KBM-7 (cell line): ENCODE measurements around the gene LDLRAD4.

Experiments
- DNase-seq: peaks from one replicate; pipeline ENCODE4 v3.0.0-alpha.2; 2015
- in situ Hi-C: fragments of 300-500 bp; cut with MboI; formaldehyde crosslinking; loops from 2 replicates; pipeline ENCODE4 v1.14.3; 2020; ENCODE audit warnings: low sequenced_read_pairs, low pct_unique_long_range_greater_than_20kb, mixed read lengths

Gene LDLRAD4

GRCh38 chr18:13353084-13353823 is 134.7 kb downstream of the LDLRAD4 start:
- peak; percentile 90 for DNase-seq
- in situ Hi-C loops: no loop called here

DNA sequence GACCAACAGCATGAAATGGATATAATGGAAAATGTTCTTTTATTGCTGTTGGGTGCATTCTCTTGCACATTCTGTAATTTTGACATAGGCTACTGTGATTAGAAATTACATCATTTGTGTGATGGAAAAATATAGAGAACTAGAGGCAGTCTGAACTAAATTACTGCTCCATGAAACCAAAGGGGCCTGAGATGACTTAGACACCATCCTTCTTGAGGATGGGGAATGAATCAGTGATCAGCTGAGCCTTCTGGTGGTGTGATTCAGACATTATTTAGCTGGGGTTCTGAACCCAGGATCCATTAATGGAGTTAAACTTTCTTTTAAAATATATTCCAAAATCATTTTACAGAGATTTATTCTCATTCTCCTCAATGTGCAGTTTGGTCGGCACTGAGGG is 135.8 kb downstream of the LDLRAD4 start:
- DNase-seq: no peak
- in situ Hi-C loops: no loop called here

DNA sequence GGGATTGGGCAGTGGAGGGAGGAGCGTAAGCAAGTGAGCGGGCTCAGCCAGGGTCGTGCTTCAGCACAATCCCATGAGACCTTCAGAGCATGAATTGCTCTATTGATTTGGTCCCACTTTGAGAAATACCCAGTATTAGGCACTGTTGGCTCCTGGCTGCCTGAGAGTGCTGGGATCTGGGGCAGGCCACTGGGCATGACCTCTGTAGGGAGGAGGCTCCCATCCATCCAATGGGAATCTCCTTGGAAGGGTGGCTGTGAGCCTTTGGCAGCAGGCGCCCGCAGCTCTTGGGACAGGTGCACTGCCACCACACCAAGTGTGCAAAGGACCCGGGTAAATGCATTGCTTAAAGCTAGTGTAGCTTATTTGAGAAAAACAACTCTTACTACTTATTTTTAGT is 137.5 kb downstream of the LDLRAD4 start:
- no peak for DNase-seq
- in situ Hi-C loops: no loop called here

- in situ Hi-C loops: no loop called here
Observed at GRCh38 chr18:13357289-13357688, 138.7 kb downstream of the LDLRAD4 start.

DNA sequence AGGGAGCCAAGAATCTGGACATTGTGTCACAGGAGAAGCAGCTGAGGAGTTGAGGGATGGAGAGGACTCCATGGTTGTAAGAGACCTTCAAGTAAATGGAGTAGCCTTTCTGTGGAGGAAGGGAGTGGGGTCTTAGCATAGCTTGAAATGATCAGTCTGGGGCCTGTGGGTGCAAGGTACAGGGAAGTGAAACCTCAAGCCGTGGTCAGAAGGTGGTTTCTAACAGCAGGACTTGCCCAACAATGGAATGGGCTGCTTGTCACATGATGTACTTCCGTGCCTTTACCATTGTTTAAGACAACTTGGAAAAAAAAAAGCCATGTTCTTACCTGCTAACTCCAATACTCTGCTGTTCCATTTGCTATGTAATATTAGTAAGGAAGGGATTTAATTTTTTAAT is 140.7 kb downstream of the LDLRAD4 start:
- in situ Hi-C loops: no loop called here
- no peak for DNase-seq

More at GRCh38 chr18:13357289-13357688, 138.7 kb downstream of the LDLRAD4 start:
- DNase-seq: no peak

DNA sequence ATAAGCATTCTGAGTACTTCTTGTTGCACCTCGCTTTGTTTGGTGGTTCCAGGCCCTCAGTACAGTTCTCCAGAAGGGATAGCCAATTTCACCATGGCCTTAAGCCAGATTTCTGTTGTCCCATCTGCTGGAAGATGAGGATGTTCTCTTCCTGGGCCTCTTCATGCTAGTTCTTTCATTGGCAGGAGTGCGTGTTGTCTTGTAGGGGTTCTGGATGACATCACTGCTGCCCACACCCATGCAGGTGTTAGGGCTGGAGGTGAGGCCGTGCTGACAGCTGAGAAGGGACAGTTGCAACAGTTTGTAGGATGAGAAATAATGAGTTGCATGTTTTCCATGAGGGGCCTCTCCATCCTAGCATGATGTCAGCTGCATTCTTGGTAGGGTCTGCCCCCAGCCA is 142.9 kb downstream of the LDLRAD4 start:
- in situ Hi-C loops: no loop called here
- no peak for DNase-seq

DNA sequence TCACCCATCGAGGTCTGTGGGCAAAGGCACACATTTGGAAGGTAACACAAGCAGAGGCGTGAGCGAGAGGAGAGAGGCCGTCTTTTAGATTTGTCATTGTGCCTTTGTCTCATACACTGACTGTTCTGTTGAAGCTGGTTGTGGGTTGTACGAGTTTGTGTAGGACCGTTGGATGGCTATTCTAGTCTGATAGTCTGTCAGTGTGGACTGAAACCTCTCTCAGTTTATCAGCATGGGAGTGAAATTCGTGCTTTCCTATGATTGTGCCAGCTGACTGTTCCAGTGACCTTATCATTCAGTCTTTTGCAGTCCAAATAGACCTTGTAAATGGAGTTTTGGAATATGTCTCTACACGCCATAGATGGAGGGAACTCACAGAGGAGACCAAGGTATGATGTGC is 143.5 kb downstream of the LDLRAD4 start:
- no peak for DNase-seq

DNA sequence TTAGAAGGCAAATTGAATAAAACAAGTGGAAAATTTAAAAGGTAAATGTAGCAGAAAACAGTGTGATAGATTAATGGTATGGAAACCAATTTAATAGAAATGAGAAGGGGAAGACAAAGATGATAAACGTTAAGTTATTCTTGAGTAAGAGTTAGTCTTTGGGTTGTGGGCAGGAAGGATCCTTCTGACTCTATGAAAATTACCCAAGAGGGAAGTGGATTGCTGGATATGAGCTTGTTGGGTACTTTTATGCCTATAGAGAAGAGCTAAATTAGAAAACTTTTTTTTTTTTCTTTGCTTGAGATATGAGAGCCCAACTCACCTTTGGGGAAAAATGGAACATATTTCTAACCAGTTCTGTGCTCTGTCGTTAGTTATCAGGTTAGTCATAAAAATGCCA is 144.0 kb downstream of the LDLRAD4 start:
- in situ Hi-C loops: no loop called here
- DNase-seq: no peak

More for the DNA sequence above, 143.5 kb downstream of the LDLRAD4 start:
- in situ Hi-C loops: no loop called here

GRCh38 chr18:13363359-13363758 is 144.8 kb downstream of the LDLRAD4 start:
- in situ Hi-C loops: no loop called here
- DNase-seq: no peak

- in situ Hi-C loops: no loop called here
- DNase-seq: no peak
Observed at GRCh38 chr18:13364721-13365205, 146.2 kb downstream of the LDLRAD4 start.

DNA sequence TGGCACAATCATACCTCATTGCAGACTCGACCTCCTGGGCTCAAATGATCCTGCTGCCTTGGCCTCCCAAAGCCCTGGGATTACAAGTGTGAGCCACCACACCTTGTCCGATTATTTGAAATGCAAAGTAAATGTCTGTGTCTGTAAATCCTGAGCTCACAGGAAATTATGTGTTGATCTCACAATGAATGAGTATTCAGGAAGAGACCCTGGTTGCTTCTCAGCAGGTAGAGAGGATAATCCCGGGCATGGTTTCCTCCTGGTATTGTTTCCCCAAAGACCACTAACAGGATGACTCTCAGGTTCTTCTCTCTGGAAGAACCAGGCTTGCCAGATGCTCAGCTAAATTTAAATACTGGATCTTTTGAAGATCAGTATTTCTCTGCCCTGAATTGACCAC is 147.6 kb downstream of the LDLRAD4 start:
- no peak for DNase-seq
- in situ Hi-C loops: no loop called here

- in situ Hi-C loops: no loop called here
- DNase-seq: no peak
Observed at GRCh38 chr18:13366541-13366940, 148.0 kb downstream of the LDLRAD4 start.

DNA sequence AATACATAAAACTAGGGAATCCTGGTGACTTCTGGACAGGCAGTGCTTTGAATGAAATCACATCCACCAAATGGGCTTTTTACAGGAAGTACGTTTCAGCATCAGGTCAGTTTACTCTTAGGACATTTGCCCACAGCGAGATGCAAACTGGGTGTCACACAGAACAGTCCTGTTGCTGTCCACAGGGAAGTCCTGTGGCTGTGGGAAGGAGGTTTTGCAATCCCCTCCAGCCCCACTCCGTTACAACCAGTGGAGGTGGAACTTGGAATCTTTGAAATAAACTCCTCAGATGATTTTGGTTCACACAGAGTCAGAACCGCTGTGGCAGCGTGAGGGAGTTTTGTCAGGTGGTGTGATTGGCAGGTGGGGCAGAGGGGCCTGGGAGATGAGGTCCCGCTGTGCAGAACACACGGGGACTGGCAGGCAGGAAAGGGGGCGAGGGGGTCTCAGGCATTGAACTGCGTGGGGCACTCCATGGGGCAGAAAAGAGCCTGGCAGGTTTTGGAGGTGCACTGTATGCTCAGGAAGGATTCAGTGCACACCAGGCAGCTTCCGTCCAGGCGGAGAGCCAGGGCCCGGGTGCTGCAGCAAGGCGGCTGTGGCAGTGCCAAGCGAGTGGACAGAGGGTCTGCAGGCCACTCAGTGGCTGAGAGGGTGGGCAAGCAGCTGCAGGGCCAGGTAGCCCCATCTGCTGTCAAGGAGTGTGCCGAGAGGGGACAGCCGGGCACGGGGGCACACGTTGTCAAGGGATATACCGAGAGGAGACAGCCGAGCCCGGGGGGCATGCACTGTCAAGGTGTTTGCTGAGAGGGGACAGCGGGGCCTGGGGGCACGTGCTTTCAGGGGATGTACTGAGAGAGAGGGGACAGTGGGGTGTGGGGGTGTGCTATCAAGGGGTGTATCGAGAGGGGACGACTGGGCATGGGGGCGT is 148.7 kb downstream of the LDLRAD4 start:
- no peak for DNase-seq
- in situ Hi-C loops: no loop called here

- in situ Hi-C loops: no loop called here
Observed at GRCh38 chr18:13368080-13368813, 149.7 kb downstream of the LDLRAD4 start.

GRCh38 chr18:13369353-13369752 is 150.8 kb downstream of the LDLRAD4 start:
- no peak for DNase-seq
- in situ Hi-C loops: no loop called here

More at GRCh38 chr18:13368080-13368813, 149.7 kb downstream of the LDLRAD4 start:
- no peak for DNase-seq

DNA sequence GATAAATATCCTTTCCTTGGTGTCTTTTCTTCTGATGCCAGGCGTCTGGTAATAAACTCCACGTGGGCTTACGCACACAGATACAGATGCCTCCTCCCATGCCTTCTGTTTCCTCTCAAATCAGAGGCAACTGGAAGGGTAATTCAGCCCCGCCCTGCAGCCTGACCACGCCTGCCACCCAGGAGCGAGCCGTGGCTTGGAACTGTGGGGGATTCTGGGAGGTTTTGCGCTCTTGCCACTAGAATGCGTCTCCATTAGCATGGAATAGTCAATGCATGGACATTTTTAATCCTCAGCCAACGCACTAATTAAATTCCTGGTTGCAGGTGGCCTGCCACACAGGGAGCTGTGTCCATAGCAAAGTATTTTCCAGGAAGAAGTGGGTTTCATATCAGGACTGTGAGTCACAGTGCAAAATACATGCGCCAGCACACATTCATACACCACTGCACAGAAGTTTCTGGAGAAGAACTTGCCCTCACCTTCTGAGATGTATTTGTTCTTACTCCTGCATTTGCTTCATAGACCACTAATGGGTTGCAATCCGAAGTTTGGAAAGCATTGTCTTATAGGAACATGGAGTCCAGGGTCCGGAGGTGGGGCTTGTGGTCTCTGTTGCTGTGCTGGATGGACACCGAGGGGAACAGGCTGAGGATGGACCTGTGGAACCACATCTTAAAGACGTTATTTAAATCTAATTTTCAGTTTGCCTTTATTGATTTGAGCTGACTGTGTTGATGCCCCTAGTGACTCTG is 151.4 kb downstream of the LDLRAD4 start:
- in situ Hi-C loops: no loop called here

GRCh38 chr18:13370995-13371625 is 152.6 kb downstream of the LDLRAD4 start:
- in situ Hi-C loops: no loop called here
- DNase-seq: no peak

More for the DNA sequence above, 151.4 kb downstream of the LDLRAD4 start:
- no peak for DNase-seq

GRCh38 chr18:13371689-13372418 is 153.3 kb downstream of the LDLRAD4 start:
- DNase-seq: no peak
- in situ Hi-C loops: no loop called here
